NCI-H2227 (cell line): ENCODE results near the gene ZNF630.
"Not testable (repeated sequence)": the region's sequence is repeated elsewhere in the genome, so short reads cannot be mapped to it uniquely, and the experiment has no call there.

Experiments
- DNase-seq: peaks from one replicate; lab custom pipeline; 2025; ENCODE audit not compliant: unreplicated experiment; lab: John Stamatoyannopoulos, UW

ZNF630 gene

GRCh38 chrX:48030237-48030636 lies 41.2 kb downstream of the ZNF630 start:
- no peak for DNase-seq

GRCh38 chrX:48028091-48028490 lies 43.3 kb downstream of the ZNF630 start:
- no peak for DNase-seq

- not testable (repeated sequence) for DNase-seq
Observed at GRCh38 chrX:48027545-48027944, 43.9 kb downstream of the ZNF630 start.

GRCh38 chrX:48025561-48025960 lies 45.9 kb downstream of the ZNF630 start:
- DNase-seq: peak; percentile 76

GRCh38 chrX:48022738-48023137 lies 48.7 kb downstream of the ZNF630 start:
- no peak for DNase-seq

GRCh38 chrX:48022100-48022499 lies 49.3 kb downstream of the ZNF630 start:
- DNase-seq: no peak

GRCh38 chrX:48021026-48021900 lies 50.2 kb downstream of the ZNF630 start:
- peak; percentile 93 for DNase-seq

- not testable (repeated sequence) for DNase-seq
Observed at GRCh38 chrX:48020472-48020871, 51.0 kb downstream of the ZNF630 start.

- not testable (repeated sequence) for DNase-seq
Observed at GRCh38 chrX:48019892-48020291, 51.5 kb downstream of the ZNF630 start.

- not testable (repeated sequence) for DNase-seq
Observed at GRCh38 chrX:48016583-48017310, 54.7 kb downstream of the ZNF630 start.

GRCh38 chrX:48009445-48009960 lies 61.9 kb downstream of the ZNF630 start:
- not testable (repeated sequence) for DNase-seq
